Heart left ventricle (tissue), 16 donors: ENCODE results near the gene ELMO3. TPM values are rescaled to one million over a fixed set of nuclear protein-coding genes. Genes with fewer than 3 reads are reported as not detected.
A peak's percentile ranks its signal among the peaks of the same experiment; 100 is the strongest.

ENCODE experiments used
- ATAC-seq, 4 donors: fragments of 200-7000 bp; cut with Tn5 transposase; one replicate each; pipeline ENCODE4 v1.9.1; 2020 to 2022; ENCODE audit warnings: moderate library complexity in 4 of 4, mild to moderate bottlenecking in 3 of 4, moderate number of reproducible peaks in 1 of 4
- DNase-seq, 5 donors: peaks; one replicate each; pipeline ENCODE4 v3.0.0-alpha.2; 2020
- H3K27ac ChIP-seq, 12 donors: fragments of 200-600 bp; sonication (generic) in 4 of 12; one replicate each; pipeline versions ENCODE4 v1.5.0 to v1.8.0; 2016 to 2022; ENCODE audit warnings: mild to moderate bottlenecking in 2 of 12
- H3K27me3 ChIP-seq, 9 donors: fragments of 200-600 bp; sonication (generic) in 2 of 9; one replicate each; pipeline versions ENCODE4 v1.5.1 to v1.8.0; 2016 to 2022; ENCODE audit warnings: mild to moderate bottlenecking in 3 of 9
- H3K36me3 ChIP-seq, 9 donors: fragments of 200-600 bp; sonication (generic) in 2 of 9; one replicate each; pipeline versions ENCODE4 v1.5.0 to v1.8.0; 2018 to 2022; ENCODE audit warnings: mild to moderate bottlenecking in 2 of 9
- H3K4me1 ChIP-seq, 12 donors: fragments of 200-600 bp; sonication (generic) in 4 of 12; one replicate each; pipeline versions ENCODE4 v1.5.0 to v1.8.0; 2016 to 2022; ENCODE audit warnings: mild to moderate bottlenecking in 3 of 12
- H3K4me3 ChIP-seq, 12 donors: fragments of 200-600 bp; sonication (generic) in 4 of 12; one replicate each; pipeline versions ENCODE4 v1.5.0 to v1.8.0; 2017 to 2022; ENCODE audit warnings: mild to moderate bottlenecking in 9 of 12, moderate library complexity in 4 of 12
- H3K9me3 ChIP-seq, 12 donors: fragments of 200-600 bp; sonication (generic) in 4 of 12; one replicate each; pipeline versions ENCODE4 v1.5.0 to v1.8.0; 2016 to 2022; ENCODE audit warnings: mild to moderate bottlenecking in 1 of 12
- POLR2A ChIP-seq, 2 donors: fragments of 450-650 bp; IDR thresholded peaks; one replicate each; pipeline ENCODE4 v1.6.1; 2017; ENCODE audit warnings: antibody characterized with exemption in 2 of 2, mild to moderate bottlenecking in 2 of 2, moderate library complexity in 2 of 2
- WGBS, 4 donors: extraction: QIAGEN DNeasy Blood & Tissue Kit in 2 of 4; methylation state at CpG; one replicate each; pipeline versions ENCODE4 v1.1.5 to v1.1.7; 2013 to 2018; 5-methylcytosine and 5-hydroxymethylcytosine counted together
- intact Hi-C, 10 donors: fragments of 100-400 bp; cut with DNase I; formaldehyde crosslinking; loops; one replicate each; pipeline versions ENCODE4 v1.11.1 to v1.14.2; 2022
- polyA plus RNA-seq, 2 donors: library from polyadenylated mRNA; stranded (reverse); fragments of 200-250 nt; gene quantifications; one replicate each; pipeline ENCODE4 v1.2.3, GENCODE V29; 2013
- total RNA-seq, 9 donors: library from RNA; depleted of rRNA in 2 of 9; stranded (reverse); fragments of >200 nt in 2 of 9; fragmentation: NEBNext Ultra II Directional in 3 of 9; extraction: Animal tissue kit (Norgen Biotek cat#: 25700) in 3 of 9; gene quantifications; one replicate each; pipeline versions ENCODE4 v1.1.0 to v1.2.4, GENCODE V29; 2016 to 2023
- TF ChIP-seq, protein P1 (sequence below), 12 donors: fragments of 200-600 bp; sonication (generic) in 4 of 12; IDR thresholded peaks; one replicate each; pipeline versions ENCODE4 v1.5.0 to v1.8.0; 2018 to 2022; ENCODE audit warnings: antibody characterized with exemption in 12 of 12, mild to moderate bottlenecking in 5 of 12
- donor health status: ischemic (EF 13 %, LVEDD 7.1; RV severe dilation, severe dysfunction).
- donor health status: healthy with polysubstance abuse.
- donor health status: DM: no; HTN: yes; CAD: no.
- donor health status: DM: no; HTN: no; CAD: no.
- donor health status: ischemic (EF 25% LVEDD 6.9; RV normal size, moderate dysfunction).
- donor health status: ischemic (EF 25% LVEDD 5.7; RV mildly dilated, moderate dysfunction).
- donor health status: healthy.
- donor health status: DM: yes; HTN: yes; CAD: no.
- donor health status: ischemic (EF 35%, LVEDD 5.7; RV mildly dilated, moderate dysfunction).
- donor health status: nonischemic (EF 11% LVEDD 7.7; RV severe dilation, severe dysfunction).
- donor health status: DM: yes; HTN: yes; CAD: no.
- donor health status: PGD.
- donor health status: ischemic (EF 29% LVEDD 5.4; RV normal size, mild dysfunction).
- donor health status: nonischemic (EF 23%, LVEDD 6.1; RV moderate dilation, normal function).

The ELMO3 gene
- total and polyA plus RNA-seq, 11 donors, result 0.32 to 1.8 (median 0.68) TPM

GRCh38 chr16:67200491-67200890 lies 1.6 kb downstream of the ELMO3 start:
- WGBS, 4 donors, result 89 to 97% (median 92%) methylated on average over 5 to 8 of the region's 8 CpGs
- Histone ChIP-seq H3K4me1 (peaks cover 0 to 19% (median 9%) of the 10 kb centered on the region in 12 donors), H3K9me3 (no peaks in the 10 kb centered on the region), H3K27me3 (no peaks in the 10 kb centered on the region), H3K27ac (no peak overlapping the region), H3K36me3 (peaks cover 0 to 77% (median 57%) of the 10 kb centered on the region in 9 donors), H3K4me3 (no peak overlapping the region)
- intact Hi-C loops, result no loop called here
- TF ChIP-seq, protein P1, sequence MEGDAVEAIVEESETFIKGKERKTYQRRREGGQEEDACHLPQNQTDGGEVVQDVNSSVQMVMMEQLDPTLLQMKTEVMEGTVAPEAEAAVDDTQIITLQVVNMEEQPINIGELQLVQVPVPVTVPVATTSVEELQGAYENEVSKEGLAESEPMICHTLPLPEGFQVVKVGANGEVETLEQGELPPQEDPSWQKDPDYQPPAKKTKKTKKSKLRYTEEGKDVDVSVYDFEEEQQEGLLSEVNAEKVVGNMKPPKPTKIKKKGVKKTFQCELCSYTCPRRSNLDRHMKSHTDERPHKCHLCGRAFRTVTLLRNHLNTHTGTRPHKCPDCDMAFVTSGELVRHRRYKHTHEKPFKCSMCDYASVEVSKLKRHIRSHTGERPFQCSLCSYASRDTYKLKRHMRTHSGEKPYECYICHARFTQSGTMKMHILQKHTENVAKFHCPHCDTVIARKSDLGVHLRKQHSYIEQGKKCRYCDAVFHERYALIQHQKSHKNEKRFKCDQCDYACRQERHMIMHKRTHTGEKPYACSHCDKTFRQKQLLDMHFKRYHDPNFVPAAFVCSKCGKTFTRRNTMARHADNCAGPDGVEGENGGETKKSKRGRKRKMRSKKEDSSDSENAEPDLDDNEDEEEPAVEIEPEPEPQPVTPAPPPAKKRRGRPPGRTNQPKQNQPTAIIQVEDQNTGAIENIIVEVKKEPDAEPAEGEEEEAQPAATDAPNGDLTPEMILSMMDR (IDR thresholded peaks at IDR 0.05), result no peak
- no peak for TF ChIP-seq POLR2A (IDR thresholded peaks at IDR 0.05)
- DNase-seq, result peak in 1 of 5 donors; percentile 62
- ATAC-seq, result no peak

DNA sequence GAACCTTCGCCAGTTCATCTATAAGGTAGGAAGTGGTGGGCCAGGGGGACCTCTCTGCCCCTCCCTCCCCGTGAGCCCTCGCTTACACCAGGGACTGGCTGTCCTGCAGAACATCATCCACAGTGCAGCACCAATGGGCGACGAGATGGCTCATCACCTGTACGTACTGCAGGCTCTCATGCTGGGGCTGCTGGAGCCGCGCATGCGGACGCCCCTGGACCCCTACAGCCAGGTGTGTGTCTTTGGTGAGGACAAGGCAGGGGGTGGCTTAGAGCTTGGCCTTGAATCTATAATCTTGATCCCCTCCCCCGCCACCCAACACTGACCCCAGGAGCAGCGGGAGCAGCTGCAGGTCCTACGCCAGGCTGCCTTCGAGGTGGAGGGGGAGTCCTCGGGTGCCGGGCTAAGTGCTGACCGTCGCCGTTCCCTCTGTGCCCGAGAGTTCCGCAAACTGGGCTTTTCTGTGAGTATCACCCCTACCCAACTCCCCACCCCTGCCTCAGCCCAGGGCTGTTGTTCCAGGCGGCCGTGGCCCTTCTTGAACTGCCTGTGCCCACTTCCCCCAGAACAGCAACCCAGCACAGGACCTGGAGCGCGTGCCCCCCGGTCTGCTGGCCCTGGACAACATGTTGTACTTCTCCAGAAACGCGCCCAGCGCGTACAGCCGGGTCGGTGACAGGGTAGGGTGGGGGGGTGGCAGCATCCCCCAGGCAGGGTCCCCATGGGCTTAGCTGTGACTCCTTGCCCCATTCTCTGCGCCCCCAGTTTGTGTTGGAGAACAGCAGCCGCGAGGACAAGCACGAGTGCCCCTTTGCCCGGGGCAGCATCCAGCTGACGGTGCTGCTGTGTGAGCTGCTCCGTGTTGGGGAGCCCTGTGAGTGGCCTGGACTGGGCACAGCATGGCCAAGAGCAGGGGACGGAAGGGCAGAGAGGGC lies 2.7 kb downstream of the ELMO3 start:
- Histone ChIP-seq H3K27ac (no peak overlapping the region), H3K36me3 (peaks cover 0 to 65% (median 45%) of the 10 kb centered on the region in 9 donors), H3K27me3 (no peaks in the 10 kb centered on the region), H3K4me1 (peaks cover 0 to 19% (median 9%) of the 10 kb centered on the region in 12 donors), H3K9me3 (no peaks in the 10 kb centered on the region), H3K4me3 (no peak overlapping the region)
- TF ChIP-seq, protein P1 (IDR thresholded peaks at IDR 0.05), result no peak
- no peak for TF ChIP-seq POLR2A (IDR thresholded peaks at IDR 0.05)
- DNase-seq, result peak in 1 of 5 donors; percentile 40
- ATAC-seq, result no peak
- intact Hi-C loops, result no loop called here
- WGBS, 4 donors, result 93 to 95% (median 94%) methylated on average over 30 to 40 of the region's 40 CpGs

DNA sequence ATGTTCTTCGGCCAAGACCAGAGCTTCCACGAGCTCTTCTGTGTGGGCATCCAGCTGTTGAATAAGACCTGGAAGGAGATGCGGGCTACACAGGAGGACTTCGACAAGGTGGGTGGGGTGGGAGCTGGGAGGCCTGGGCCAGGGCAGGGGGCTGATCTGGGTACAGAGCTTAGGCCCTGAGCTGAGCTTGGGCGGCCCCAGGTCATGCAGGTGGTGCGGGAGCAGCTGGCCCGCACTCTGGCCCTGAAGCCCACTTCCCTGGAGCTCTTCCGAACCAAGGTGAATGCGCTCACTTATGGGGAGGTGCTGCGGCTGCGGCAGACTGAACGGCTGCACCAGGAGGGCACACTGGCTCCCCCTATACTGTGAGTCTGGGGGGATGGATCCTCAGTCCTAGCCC lies 3.5 kb downstream of the ELMO3 start:
- no peaks in the 10 kb centered on the region for H3K9me3 ChIP-seq
- TF ChIP-seq POLR2A (IDR thresholded peaks at IDR 0.05), result no peak
- TF ChIP-seq, protein P1 (IDR thresholded peaks at IDR 0.05), result no peak
- no peak overlapping the region for H3K4me3 ChIP-seq
- H3K36me3 ChIP-seq, result peaks cover 0 to 57% (median 37%) of the 10 kb centered on the region in 9 donors
- intact Hi-C loops, result no loop called here
- ATAC-seq, result no peak
- peak in 1 of 5 donors; percentile 46 for DNase-seq
- no peak overlapping the region for H3K27ac ChIP-seq
- 90 to 97% (median 95%) methylated on average over 9 to 12 of the region's 12 CpGs for WGBS, 4 donors
- peaks cover 0 to 19% (median 9%) of the 10 kb centered on the region in 12 donors for H3K4me1 ChIP-seq
- H3K27me3 ChIP-seq, result no peaks in the 10 kb centered on the region

- ATAC-seq (no peak), DNase-seq (peak in 1 of 5 donors; percentile 41)
- TF ChIP-seq, protein P1 (IDR thresholded peaks at IDR 0.05), result no peak
- TF ChIP-seq POLR2A (IDR thresholded peaks at IDR 0.05), result no peak
- no peak overlapping the region for H3K4me3 ChIP-seq
- 91 to 93% (median 92%) methylated on average over 8 to 23 of the region's 23 CpGs for WGBS, 4 donors
- intact Hi-C loops, result no loop called here
- H3K27ac ChIP-seq, result no peak overlapping the region
- H3K4me1 ChIP-seq, result peaks cover 0 to 15% (median 5%) of the 10 kb centered on the region in 12 donors
- peaks cover 0 to 51% (median 31%) of the 10 kb centered on the region in 9 donors for H3K36me3 ChIP-seq
- no peaks in the 10 kb centered on the region for H3K9me3 ChIP-seq
- no peaks in the 10 kb centered on the region for H3K27me3 ChIP-seq
Measured at GRCh38 chr16:67202956-67203493, 4.1 kb downstream of the ELMO3 start.
